Upper lobe of left lung (tissue), 6 donors: Measurements from ENCODE around the gene MAP3K3. TPM values are rescaled to one million over a fixed set of nuclear protein-coding genes. Genes with fewer than 3 reads are reported as not detected.
A peak's percentile ranks its signal among the peaks of the same experiment; 100 is the strongest.

Experiments
- ATAC-seq, 2 donors: fragments of 200-7000 bp; cut with Tn5 transposase; one replicate each; pipeline ENCODE4 v1.9.1; 2022; ENCODE audit warnings: mild to moderate bottlenecking in 2 of 2, moderate library complexity in 2 of 2; ENCODE audit not compliant: low FRiP score in 2 of 2
- DNase-seq, 2 donors: peaks; one replicate each; pipeline ENCODE4 v3.0.0-alpha.2; 2019 to 2020
- H3K27ac ChIP-seq, 4 donors: fragments of 200-600 bp; sonication (generic); one replicate each; pipeline ENCODE4 v1.5.1; 2016 to 2019
- H3K27me3 ChIP-seq, 4 donors: fragments of 200-600 bp; sonication (generic); one replicate each; pipeline ENCODE4 v1.5.1; 2017 to 2019
- H3K36me3 ChIP-seq, 4 donors: fragments of 200-600 bp; sonication (generic); one replicate each; pipeline ENCODE4 v1.5.1; 2016 to 2019
- H3K4me1 ChIP-seq, 4 donors: fragments of 200-600 bp; sonication (generic); one replicate each; pipeline ENCODE4 v1.5.1; 2018 to 2019
- H3K4me3 ChIP-seq, 4 donors: fragments of 200-600 bp; sonication (generic); one replicate each; pipeline ENCODE4 v1.5.1; 2017 to 2019; ENCODE audit warnings: mild to moderate bottlenecking in 2 of 4, moderate library complexity in 1 of 4
- H3K9me3 ChIP-seq, 4 donors: fragments of 200-600 bp; sonication (generic); one replicate each; pipeline ENCODE4 v1.5.1; 2018 to 2019
- CTCF ChIP-seq, 6 experiments: fragments of 450-650 bp in 4 of 6; fragments of 200-600 bp in 2 of 6; sonication (generic) in 2 of 6; IDR thresholded peaks; one replicate each; pipeline ENCODE4 v1.5.1; 2016 to 2019; ENCODE audit warnings: antibody characterized with exemption in 6 of 6
- EP300 ChIP-seq, 4 donors: sonication (generic); formaldehyde crosslinking; IDR thresholded peaks; one replicate each; pipeline ENCODE4 v1.5.1; 2017; ENCODE audit warnings: antibody characterized with exemption in 4 of 4, control low read depth in 2 of 4
- POLR2A ChIP-seq, 4 donors: fragments of 450-650 bp; IDR thresholded peaks; one replicate each; pipeline ENCODE4 v1.5.1; 2016 to 2017; ENCODE audit warnings: antibody characterized with exemption in 4 of 4, mild to moderate bottlenecking in 2 of 4
- POLR2AphosphoS5 ChIP-seq, 2 donors: sonication (generic); formaldehyde crosslinking; IDR thresholded peaks; one replicate each; pipeline ENCODE4 v1.5.1; 2017; ENCODE audit warnings: antibody characterized with exemption in 2 of 2
- WGBS, 2 donors: methylation state at CpG; one replicate each; pipeline ENCODE4 v1.1.5; 2017 to 2018; 5-methylcytosine and 5-hydroxymethylcytosine counted together
- total RNA-seq, 6 donors: library from RNA; depleted of rRNA in 4 of 6; stranded (reverse); fragments of >200 nt in 4 of 6; gene quantifications; one replicate each; pipeline versions ENCODE4 v1.1.0 to v1.2.1, GENCODE V29; 2016 to 2021
- donor health status: DM: no; HTN: no; CAD: no; lungs with moderate emphysema.
- donor health status: DM: no; HTN: yes; CAD: no; lungs with severe emphysema.

The MAP3K3 gene
- total RNA-seq, 6 donors from 2014 or later, result 55.1 to 116 (median 60.4) TPM

- peaks cover 56 to 77% (median 61%) of the 10 kb centered on the region in 4 donors for H3K4me1 ChIP-seq
- H3K27me3 ChIP-seq, result no peaks in the 10 kb centered on the region
These were observed 4.4 kb downstream of the MAP3K3 start for GRCh38 chr17:63626551-63627180.

DNA sequence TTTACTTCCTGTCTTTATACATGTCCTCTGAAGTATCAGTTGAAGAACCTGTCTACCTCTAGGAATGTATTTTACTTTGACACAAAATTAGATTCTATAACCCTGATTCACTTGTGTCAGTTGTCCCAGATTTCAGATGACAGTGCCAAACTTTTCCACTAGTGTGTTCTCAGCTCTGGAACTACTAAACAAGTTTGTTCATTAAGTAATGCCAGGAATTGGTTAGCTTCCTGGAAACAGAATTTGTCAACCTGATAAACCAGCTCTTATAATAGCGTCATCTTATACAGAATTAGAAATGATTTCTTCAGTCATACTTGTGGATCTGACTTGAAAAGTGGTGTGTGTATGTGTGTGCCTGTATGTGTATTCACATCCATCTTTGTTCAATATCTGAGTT is 7.4 kb downstream of the MAP3K3 start:
- no peaks in the 10 kb centered on the region for H3K27me3 ChIP-seq
- 42 to 50% methylated on average over 1 of the region's 1 CpG for WGBS, 2 donors
- TF ChIP-seq POLR2AphosphoS5 (IDR thresholded peaks at IDR 0.05), result peak in 1 of 2 donors; percentile 41
- TF ChIP-seq CTCF (IDR thresholded peaks at IDR 0.05), result no peak
- peak in 3 of 4 donors; percentile 35 to 79 (median 64) for TF ChIP-seq EP300 (IDR thresholded peaks at IDR 0.05)
- TF ChIP-seq POLR2A (IDR thresholded peaks at IDR 0.05), result no peak
- peaks cover 0 to 30% (median 7%) of the 10 kb centered on the region in 4 donors for H3K36me3 ChIP-seq
- H3K27ac ChIP-seq, result peak overlapping the region; percentile 14 to 67 (median 42)
- H3K4me3 ChIP-seq, result no peak overlapping the region
- no peaks in the 10 kb centered on the region for H3K9me3 ChIP-seq
- ATAC-seq (no peak), DNase-seq (no peak)
- peaks cover 55 to 89% (median 68%) of the 10 kb centered on the region in 4 donors for H3K4me1 ChIP-seq

More at GRCh38 chr17:63626551-63627180, 4.4 kb downstream of the MAP3K3 start:
- no peak for ATAC-seq
- 40 to 53% methylated on average over 4 of the region's 4 CpGs for WGBS, 2 donors
- no peak overlapping the region for H3K4me3 ChIP-seq
- no peak for DNase-seq
- no peaks in the 10 kb centered on the region for H3K9me3 ChIP-seq
- peaks cover 0 to 9% (median 0%) of the 10 kb centered on the region in 4 donors for H3K36me3 ChIP-seq
- H3K27ac ChIP-seq, result peak overlapping the region; percentile 27 to 70 (median 38)
- TF ChIP-seq CTCF (IDR thresholded peaks at IDR 0.05) (no peak), EP300 (IDR thresholded peaks at IDR 0.05) (no peak)

DNA sequence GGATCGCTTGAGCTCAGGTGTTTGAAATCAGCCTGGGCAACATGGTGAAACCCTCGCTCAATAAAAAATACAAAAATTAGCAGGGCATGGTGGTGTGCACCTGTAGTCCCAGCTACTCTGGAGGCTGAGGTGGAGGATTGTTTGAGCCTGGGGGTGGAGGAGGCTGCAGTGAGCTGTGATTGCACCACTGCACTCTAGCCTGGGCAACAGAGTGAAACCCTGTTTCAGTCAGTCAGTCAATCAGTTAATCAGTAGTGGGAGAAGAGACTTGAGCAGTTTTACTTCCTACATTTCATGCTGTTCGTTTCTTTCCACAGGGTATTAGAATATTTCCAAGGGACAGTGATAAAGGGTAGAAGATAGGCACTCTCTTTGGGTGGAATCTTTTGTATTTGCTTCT is 8.8 kb downstream of the MAP3K3 start:
- peak overlapping the region in 3 of 4 donors; percentile 24 to 42 (median 33) for H3K27ac ChIP-seq
- ATAC-seq, result no peak
- peaks cover 56 to 78% (median 61%) of the 10 kb centered on the region in 4 donors for H3K4me1 ChIP-seq
- DNase-seq, result no peak
- TF ChIP-seq POLR2AphosphoS5 (IDR thresholded peaks at IDR 0.05) (no peak), EP300 (IDR thresholded peaks at IDR 0.05) (no peak), CTCF (IDR thresholded peaks at IDR 0.05) (no peak), POLR2A (IDR thresholded peaks at IDR 0.05) (no peak)
- peaks cover 0 to 43% (median 9%) of the 10 kb centered on the region in 4 donors for H3K36me3 ChIP-seq
- WGBS, 2 donors, result 83 to 86% methylated on average over 3 of the region's 3 CpGs
- H3K4me3 ChIP-seq, result no peak overlapping the region
- H3K27me3 ChIP-seq, result no peaks in the 10 kb centered on the region
- H3K9me3 ChIP-seq, result no peaks in the 10 kb centered on the region

- DNase-seq (no peak), ATAC-seq (no peak)
- Histone ChIP-seq H3K9me3 (no peaks in the 10 kb centered on the region), H3K27me3 (no peaks in the 10 kb centered on the region), H3K4me3 (no peak overlapping the region), H3K27ac (peak overlapping the region in 3 of 4 donors; percentile 24 to 42 (median 33)), H3K4me1 (peaks cover 54 to 73% (median 56%) of the 10 kb centered on the region in 4 donors), H3K36me3 (peaks cover 0 to 49% (median 12%) of the 10 kb centered on the region in 4 donors)
- WGBS, 2 donors, result 84 to 94% methylated on average over 1 of the region's 1 CpG
- TF ChIP-seq POLR2A (IDR thresholded peaks at IDR 0.05) (no peak), POLR2AphosphoS5 (IDR thresholded peaks at IDR 0.05) (no peak), CTCF (IDR thresholded peaks at IDR 0.05) (no peak), EP300 (IDR thresholded peaks at IDR 0.05) (no peak)
These were observed 9.4 kb downstream of the MAP3K3 start for GRCh38 chr17:63631626-63632025.

- no peak for TF ChIP-seq EP300 (IDR thresholded peaks at IDR 0.05)
- no peak for TF ChIP-seq POLR2A (IDR thresholded peaks at IDR 0.05)
- no peak for TF ChIP-seq POLR2AphosphoS5 (IDR thresholded peaks at IDR 0.05)
- no peak for TF ChIP-seq CTCF (IDR thresholded peaks at IDR 0.05)
- Histone ChIP-seq H3K4me3 (no peak overlapping the region), H3K4me1 (peaks cover 43 to 58% (median 43%) of the 10 kb centered on the region in 4 donors), H3K27ac (peak overlapping the region; percentile 48 to 81 (median 64)), H3K27me3 (no peaks in the 10 kb centered on the region), H3K9me3 (no peaks in the 10 kb centered on the region), H3K36me3 (peaks cover 0 to 63% (median 17%) of the 10 kb centered on the region in 4 donors)
- DNase-seq, result no peak
- ATAC-seq, result no peak
These were observed 11.5 kb downstream of the MAP3K3 start for GRCh38 chr17:63633742-63634141.
